ENCODE data around the gene MGST1.

DNA sequence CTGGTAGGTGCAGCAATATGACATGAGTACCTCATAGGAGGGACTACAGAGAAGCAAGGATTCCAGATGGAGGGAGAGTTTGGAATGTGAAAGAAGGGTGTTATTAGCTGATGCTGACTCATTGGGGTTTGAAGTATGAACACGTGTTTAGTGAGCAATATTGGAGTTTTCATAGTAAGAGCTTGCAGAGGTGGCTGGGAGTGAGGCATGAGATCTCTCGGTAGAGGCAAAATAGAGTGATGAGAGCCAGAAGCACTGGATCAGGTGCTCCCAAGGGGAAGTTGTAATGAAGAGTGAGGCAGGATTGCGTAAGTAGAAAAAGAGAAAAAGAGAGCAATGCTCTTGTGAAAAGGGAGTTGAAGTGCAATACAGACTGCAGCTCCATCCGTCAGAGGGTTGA lies 42.1 kb downstream of the MGST1 start:
- TF ChIP-seq, protein P1, sequence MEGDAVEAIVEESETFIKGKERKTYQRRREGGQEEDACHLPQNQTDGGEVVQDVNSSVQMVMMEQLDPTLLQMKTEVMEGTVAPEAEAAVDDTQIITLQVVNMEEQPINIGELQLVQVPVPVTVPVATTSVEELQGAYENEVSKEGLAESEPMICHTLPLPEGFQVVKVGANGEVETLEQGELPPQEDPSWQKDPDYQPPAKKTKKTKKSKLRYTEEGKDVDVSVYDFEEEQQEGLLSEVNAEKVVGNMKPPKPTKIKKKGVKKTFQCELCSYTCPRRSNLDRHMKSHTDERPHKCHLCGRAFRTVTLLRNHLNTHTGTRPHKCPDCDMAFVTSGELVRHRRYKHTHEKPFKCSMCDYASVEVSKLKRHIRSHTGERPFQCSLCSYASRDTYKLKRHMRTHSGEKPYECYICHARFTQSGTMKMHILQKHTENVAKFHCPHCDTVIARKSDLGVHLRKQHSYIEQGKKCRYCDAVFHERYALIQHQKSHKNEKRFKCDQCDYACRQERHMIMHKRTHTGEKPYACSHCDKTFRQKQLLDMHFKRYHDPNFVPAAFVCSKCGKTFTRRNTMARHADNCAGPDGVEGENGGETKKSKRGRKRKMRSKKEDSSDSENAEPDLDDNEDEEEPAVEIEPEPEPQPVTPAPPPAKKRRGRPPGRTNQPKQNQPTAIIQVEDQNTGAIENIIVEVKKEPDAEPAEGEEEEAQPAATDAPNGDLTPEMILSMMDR (IDR thresholded peaks at IDR 0.05; ENCODE audit: low read depth, low read length, missing input control), result no peak
- no peak for TF ChIP-seq RAD21 (IDR thresholded peaks at IDR 0.05)
- TF ChIP-seq, protein P2, sequence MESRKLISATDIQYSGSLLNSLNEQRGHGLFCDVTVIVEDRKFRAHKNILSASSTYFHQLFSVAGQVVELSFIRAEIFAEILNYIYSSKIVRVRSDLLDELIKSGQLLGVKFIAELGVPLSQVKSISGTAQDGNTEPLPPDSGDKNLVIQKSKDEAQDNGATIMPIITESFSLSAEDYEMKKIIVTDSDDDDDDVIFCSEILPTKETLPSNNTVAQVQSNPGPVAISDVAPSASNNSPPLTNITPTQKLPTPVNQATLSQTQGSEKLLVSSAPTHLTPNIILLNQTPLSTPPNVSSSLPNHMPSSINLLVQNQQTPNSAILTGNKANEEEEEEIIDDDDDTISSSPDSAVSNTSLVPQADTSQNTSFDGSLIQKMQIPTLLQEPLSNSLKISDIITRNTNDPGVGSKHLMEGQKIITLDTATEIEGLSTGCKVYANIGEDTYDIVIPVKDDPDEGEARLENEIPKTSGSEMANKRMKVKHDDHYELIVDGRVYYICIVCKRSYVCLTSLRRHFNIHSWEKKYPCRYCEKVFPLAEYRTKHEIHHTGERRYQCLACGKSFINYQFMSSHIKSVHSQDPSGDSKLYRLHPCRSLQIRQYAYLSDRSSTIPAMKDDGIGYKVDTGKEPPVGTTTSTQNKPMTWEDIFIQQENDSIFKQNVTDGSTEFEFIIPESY (IDR thresholded peaks at IDR 0.05), result no peak
- TF ChIP-seq SP1 (IDR thresholded peaks at IDR 0.05), result no peak
- TF ChIP-seq YY1 (IDR thresholded peaks at IDR 0.05), result no peak
